T-helper 1 cell (primary cell): ENCODE measurements around the gene BABAM2.
"Not testable (repeated sequence)": the region's sequence is repeated elsewhere in the genome, so short reads cannot be mapped to it uniquely, and the experiment has no call there.

ENCODE experiments used
- DNase-seq, 5 donors: peaks; one replicate each; pipeline ENCODE4 v3.0.0-alpha.2; 2012 to 2020

Gene BABAM2

DNA sequence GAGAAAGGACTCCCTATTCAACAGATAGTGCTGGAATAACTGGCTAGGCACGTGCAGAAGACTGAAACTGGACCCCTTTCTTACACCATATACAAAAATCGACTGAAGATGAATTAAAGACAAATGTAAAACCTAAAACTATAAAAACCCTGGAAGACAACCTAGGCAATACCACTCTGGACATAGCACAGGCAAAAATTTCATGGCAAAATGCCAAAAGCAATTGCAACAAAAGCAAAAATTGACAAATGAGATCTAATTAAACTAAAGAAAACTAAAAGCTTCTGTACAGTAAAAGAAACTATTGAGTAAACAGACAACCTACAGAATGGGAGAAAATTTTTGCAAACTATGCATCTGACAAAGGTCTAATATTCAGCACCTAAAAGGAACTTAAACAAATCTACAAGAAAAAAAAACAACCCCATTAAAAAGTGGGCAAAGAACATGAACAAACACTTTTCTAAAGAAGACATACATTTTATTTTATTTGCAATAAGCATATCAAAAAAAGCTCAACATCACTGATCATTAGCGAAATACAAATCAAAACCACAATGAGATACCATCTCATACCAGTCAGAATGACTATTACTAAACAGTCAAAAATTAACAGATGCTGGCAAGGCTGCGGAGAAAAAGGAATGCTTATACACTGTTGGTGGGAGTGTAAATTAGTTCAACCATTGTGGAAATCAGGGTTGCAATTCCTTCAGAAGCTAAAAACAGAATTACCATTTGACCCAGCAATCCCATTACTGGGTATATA, 8.5 kb upstream of the BABAM2 start:
- DNase-seq = not testable (repeated sequence)

DNA sequence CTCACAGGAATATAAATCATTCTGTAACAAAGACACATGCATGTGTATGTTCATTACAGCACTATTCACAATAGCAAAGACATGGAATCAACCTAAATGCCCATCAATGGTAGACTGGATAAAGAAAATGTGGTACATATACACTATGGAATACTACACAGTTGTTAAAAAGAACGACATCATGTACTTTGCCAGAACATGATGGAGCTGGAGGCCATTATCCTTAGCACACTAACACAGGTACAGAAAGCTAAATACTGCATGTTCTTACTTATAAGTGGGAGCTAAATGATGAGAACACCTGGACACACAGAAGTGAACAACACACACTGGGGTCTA, 8.0 kb upstream of the BABAM2 start:
- not testable (repeated sequence) for DNase-seq

DNA sequence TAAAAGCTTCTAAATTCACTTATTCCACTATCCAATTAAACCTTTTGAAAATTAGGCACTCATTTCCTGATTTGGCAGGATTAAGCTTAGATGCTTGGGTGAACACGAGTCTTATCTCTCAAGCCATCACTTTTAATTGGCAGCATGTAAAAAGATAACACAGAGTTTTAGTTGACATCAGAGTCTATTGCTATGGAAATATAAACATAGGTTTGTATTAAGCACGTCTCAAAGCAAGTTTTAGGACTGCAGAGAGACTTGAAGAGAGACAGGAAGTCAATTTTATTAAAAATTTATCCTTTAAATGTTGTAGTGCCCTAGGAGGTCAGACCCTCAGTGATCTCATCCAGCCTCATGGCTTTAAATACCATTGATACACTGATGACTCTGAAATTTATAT, 5.9 kb upstream of the BABAM2 start:
- DNase-seq = no peak

DNA sequence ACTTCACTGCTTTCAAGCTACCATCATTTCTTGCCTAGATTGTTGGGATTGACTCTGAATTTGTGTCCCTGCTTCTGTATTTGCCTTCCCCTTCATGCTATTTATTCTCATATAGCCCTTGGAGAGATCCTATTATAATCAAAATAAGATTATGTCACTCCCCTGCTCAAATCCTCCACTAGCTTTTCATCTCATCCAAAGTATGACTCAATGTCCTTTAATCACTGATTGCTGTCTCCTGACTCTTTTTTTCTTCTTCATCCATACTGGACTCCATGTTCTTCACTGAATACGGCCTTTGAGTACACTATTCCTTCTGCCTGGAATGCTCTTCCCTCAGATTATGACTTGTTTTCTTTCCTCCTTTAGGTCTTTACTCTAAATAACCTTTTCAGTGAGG, 5.3 kb upstream of the BABAM2 start:
- DNase-seq = no peak

DNA sequence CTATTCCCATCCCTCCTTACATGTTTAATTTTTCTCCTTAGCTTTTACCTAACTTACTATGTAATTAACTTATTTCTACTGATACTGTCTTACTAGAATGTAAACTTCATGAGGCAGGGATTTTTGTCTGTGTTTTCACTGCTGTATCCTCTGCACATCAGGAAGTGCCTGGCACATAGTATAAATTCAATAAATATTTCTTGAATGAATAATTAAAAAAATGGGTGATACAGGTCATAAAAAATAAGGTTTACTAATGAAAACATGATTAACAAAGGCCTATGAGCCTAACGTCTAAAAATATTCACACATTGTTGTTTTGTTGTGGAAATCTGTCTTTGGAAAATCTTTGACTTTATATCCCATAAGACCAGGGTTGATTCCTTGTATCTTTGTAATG, 4.9 kb upstream of the BABAM2 start:
- DNase-seq = no peak

DNA sequence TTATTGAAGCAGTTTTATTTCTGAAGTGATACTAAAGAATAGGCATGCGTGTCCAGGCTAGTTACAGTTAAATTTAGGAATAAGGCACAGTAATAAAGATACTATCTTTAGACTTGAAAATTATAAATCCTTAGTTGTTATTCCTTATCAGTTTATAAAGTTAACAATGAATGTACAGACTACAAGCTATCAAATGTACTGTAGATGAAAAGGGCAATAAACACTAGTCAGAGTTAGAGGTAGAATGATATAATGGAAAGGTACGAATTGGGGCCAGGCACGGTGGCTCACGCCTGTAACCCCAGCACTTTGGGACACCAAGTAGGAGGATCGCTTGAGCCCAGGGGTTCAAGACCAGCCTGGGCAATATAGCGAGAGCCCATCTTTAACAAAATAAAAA, 4.2 kb upstream of the BABAM2 start:
- no peak for DNase-seq

DNA sequence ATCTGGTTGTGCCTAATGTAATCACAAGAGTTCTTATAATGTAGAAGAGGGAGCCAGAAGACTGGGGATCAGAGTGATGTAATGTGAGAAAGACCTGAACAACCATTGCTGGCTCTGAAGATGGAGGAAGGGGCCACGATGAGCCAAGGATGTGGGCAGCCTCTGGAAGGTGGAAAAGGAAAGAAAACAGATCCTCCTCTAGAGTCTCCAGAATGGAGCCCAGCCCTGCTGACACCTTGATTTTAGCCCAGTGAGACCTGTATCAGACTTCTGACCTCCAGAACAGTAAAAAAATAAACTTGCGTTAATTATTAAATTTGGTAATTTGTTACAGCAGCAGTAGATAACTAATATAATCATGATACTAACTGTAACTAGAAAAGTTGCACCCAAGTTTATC, 3.4 kb upstream of the BABAM2 start:
- DNase-seq = no peak

DNA sequence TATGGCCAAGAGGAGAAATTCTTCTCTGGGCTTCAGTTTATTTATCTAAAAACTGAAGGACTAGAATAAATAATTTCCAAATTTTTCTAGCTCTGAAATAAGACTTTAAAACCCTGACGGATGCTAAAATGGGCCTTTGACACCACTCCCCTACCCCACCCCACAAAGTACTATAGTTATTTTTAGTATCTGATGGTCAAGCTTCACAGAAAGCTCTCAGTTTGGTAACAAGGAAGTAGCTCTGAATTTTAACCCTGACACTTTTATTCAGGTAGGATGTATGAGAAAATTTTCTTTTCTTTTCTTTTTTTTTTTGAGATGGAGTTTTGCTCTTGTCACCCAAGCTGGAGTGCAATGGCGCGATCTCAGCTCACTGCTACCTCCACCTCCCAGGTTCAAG, 2.7 kb upstream of the BABAM2 start:
- no peak for DNase-seq

DNA sequence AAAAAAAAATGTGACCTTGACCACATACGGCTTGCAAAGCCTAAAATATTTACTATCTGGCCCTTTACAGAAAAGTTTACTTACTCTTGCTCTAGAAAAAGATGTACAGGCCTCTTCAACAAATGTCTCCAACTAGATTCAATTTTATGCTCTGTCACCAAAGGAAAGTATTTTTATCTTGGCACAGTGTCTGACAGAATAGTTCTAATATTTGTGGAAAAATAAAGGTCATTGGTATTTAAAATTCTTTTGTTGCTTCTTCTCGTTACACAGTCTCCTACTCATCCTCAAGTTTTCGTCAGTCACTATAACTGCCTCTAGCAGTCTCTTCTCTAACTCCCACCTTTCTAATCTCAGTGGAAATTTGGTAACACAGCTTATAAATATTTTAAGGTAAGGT, 1.7 kb upstream of the BABAM2 start:
- no peak for DNase-seq

DNA sequence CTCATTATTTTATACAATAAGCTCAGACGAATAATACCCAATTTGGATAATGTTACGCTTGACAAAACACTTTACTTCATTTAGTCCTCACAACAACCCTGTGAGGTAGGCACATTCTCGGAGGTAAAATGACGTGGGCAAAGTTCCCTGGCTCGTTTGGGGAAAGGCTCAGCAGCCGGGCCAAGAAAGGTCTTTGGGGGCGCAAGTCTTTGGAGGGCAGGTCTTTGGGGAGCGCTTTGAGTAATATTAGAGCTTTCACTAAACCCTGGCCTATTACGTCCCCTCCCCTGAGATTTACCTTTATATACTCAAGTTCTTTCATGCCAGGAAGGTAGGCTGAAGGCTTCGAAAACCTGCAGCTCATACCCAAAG, 769 bp upstream of the BABAM2 start:
- no peak for DNase-seq

DNA sequence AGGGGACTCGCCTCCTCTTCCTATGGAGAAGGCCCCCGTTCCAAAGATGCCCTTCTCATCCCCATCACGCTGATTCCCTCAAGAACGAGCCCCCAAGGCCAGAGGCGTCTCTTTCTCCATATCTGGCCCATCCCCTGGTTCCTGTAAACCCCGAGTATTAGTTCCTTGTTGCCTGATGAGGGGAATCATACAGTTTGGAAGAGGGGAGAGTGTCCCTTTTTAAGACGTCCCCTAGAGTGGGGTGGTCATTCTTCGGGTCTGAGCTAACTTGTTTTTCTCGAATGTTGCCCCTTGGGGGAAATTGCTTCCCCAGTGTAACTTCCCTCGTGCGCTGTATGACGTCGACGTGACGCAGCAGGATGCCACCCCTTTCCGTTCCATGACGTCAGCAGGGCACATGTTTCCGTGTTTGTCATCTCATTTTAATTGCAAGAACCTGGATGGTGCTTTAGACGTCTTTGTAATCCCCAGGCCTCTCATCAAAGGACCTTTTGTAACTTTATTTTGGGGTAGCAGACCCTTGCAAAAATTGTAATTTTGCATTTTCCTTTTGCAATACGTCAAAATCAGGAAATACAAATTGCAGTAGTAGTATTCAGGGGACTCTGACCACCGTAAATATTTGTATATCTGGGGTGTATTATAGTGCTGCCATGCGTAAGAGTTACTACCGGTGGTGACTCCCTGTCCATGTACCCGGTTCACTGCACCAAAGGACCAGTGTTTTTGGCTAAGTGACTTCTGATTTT, 569 bp downstream of the BABAM2 start:
- peak; percentile 73 to 92 (median 89) for DNase-seq

DNA sequence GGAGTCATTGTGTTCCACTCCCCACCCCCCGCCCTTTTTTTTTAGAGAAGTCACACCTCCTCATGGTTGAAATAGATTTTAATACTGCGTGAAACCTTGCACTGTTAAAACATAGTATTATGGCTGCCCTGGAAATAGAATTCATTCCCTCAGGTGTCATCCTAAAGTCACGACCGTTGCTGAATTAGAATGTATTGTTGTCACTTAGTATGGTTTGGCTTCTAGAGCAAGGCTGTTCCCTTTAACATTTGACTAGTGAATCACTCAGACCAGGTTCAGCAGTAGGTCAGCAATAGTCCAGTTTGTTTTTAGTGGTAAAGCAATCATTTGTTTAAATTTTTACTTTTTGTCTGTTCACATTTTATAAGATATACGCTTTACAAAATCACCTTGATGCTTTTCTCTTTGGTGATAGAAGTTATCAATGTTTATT, 1.2 kb downstream of the BABAM2 start:
- DNase-seq = no peak

DNA sequence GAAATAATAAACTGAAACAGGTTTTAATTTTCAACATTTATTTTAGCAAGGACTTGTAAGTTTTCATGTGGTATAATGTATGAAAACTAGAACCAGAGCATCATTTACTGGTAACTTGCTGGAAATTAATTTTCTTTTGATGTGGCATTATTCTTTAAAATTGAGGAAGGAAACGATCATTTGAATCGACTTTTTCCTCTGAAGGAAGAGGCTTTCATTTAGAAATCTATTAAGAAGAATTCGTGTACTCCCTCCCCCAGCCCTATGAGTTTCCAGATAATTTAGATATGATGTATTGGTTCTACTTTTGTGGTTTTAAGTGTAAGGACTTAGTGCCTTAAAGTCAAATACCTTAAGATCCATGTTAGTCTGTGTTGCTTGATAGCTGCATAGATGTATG, 2.5 kb downstream of the BABAM2 start:
- no peak for DNase-seq

DNA sequence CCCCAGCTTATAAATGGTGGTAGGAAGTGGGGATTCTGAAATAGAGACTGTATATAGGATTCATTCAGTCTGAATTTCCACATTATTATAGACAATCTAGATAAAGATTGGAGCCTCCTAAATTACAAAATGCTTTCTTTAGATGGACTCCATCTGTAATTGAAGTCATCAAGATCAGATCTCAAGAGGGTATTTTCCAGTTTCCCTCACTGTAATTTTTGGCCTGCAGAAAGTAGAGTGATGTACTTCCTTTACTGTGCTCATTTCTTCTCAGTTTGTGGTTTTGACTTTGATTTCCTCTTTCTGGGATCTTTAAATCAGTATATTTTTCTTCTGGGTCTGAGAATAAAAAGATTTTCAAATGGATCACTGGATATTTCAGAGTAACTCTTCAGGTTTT, 7.2 kb downstream of the BABAM2 start:
- DNase-seq = peak in 1 of 5 donors; percentile 21

DNA sequence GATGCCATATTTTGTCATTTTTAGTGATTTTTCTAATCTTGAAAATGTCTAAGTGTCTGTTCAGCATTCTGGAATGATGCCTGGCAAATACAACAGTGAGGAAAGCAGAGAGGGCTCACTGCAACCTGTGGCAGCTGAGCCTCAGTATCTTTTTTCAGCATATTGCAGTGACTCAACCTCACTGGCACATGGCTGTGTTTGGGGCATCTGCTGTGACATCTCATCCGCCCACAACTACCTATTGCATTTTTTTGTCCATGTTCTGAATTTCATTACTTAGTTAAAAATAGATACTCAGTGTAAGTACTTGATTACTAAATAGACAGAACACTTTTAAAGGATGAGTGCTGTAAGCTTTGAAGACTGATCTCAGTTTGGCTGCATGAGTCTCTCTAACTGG, 10.7 kb downstream of the BABAM2 start:
- DNase-seq = peak in 1 of 5 donors; percentile 37

DNA sequence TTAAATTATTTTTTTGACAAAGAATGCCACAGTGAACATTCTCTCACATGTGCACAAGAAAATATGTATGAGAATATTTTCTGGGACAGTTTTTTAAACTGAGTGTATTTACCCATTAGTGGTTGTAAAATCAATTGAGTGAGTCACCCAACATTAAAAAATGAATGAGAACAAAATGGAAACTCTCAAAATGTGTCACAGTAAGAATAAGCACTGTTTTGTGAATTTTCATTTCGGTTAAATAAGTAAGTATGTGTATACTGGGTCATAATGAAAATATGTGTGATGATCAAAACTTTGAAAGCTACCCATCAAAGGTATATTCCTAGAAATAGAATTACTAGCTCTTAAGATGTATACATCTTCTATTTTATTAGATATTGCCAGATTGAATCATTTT, 11.6 kb downstream of the BABAM2 start:
- DNase-seq = peak in 1 of 5 donors; percentile 44

DNA sequence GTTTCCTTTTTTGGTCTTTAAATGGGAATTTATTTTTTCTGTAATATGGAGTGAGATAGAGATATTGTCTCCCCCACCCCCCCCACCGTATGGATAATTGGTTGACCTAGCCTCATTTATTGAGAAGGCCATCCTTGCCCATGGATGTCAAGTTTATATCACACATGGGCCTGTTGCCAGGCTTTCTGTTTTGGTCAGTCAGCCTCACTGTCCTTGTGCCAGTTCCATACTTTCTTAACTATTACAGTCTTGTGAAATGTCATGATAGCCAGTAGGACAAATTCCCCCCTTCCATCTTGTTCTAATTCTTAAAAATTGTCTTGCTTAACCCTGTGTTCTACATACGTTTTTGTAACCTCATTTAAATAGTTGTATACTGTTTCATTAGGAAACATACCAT, 12.5 kb downstream of the BABAM2 start:
- no peak for DNase-seq

DNA sequence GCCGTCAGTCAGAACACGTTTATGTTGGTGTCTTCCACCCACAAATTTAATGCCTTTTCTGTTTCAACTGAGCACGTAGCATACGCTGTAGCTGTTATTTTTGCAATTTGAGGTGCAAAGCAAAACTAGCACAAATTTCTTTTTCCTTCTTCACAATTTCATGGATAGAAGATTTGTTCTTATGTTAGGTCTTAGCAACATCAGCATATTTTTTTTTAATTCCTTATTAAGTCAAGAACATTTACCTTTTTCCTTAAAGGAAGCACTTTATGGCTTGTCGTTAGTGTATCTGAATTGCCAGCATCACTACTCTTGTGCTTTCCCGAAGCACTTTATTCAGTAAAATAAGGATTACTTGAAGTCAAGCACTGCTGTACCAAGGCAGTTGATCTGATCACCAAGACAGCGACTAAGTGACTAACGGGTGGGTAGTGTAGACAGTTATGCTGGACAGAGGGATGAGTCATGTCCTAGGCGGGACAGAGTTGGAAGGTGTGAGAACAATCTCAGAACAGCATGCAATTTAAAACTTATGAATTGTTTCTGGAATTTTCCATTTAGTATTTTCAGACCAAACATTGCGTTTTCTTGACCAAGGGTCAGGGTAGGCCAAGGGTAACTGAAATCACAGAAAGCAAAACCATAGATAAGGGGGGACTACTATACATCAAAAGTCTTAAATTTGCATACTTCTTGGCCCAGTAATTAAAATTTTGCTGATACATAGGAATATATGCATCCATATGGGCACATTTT, 13.3 kb downstream of the BABAM2 start:
- no peak for DNase-seq

DNA sequence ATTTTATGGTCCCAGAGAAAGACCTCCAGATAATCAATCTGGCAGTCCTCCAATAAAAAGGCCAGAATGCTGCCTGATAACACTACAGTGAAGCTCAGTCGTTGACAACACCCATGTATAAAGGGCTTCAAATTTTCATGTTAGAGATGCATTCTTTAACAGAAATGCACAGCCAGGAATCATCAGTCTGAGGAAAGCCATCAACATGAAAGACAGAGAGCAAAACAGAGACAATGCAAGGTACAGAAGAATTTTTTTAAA, 13.8 kb downstream of the BABAM2 start:
- no peak for DNase-seq

DNA sequence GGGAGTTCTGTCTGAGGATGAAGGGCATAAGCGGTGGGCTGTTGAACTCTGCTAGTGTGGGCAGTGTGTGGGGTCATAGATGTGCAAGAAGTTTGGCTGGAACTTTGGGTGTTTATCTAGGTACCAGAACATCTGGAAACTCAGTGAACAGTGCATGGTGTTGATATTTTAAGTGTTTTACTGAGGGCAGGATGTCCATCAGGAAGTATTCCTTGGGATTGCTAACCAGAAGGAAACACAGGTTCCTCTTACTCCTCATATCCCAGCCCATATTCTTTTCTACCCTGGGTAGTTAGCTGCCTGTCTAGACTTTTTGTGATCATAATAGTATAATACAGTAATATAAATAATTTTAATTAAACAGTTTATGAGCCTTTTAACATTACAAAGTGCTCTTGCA, 15.5 kb downstream of the BABAM2 start:
- no peak for DNase-seq

DNA sequence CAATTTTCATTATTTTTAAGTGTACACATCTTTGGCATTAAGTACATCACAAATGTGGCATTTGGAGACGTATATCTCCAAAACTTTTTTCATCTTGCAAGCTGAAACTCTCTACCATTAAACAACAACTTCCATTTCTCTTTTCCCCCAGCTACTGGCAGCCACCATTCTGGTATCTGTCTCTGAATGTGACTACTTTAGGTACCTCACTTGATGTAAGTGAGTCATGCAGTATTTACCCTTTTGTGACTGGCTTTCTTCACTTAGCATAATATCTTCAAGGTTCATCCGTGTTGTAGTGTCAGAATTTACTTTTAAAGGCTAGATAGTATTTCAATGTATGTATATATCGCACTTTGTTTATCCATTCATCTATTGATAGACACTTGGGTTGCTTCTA, 17.0 kb downstream of the BABAM2 start:
- DNase-seq = no peak

DNA sequence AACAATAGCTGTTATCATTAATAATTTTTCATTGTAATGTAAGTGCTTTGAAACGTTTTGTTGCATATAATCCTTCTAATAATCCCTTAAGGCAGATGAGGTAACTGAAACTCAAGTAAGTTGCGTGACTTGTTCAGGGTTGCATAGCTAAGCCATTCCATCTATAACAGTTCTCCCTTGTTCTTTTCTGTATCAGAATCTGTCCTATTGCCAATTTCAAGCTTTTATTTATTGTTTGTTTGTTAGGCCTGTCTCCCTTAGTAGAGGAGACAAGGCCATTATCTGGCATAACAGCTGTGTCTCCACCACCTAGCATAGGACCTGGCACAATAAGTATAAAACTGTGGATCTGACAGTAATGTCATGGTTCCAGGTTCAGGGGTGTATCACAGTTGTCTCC, 19.4 kb downstream of the BABAM2 start:
- no peak for DNase-seq

DNA sequence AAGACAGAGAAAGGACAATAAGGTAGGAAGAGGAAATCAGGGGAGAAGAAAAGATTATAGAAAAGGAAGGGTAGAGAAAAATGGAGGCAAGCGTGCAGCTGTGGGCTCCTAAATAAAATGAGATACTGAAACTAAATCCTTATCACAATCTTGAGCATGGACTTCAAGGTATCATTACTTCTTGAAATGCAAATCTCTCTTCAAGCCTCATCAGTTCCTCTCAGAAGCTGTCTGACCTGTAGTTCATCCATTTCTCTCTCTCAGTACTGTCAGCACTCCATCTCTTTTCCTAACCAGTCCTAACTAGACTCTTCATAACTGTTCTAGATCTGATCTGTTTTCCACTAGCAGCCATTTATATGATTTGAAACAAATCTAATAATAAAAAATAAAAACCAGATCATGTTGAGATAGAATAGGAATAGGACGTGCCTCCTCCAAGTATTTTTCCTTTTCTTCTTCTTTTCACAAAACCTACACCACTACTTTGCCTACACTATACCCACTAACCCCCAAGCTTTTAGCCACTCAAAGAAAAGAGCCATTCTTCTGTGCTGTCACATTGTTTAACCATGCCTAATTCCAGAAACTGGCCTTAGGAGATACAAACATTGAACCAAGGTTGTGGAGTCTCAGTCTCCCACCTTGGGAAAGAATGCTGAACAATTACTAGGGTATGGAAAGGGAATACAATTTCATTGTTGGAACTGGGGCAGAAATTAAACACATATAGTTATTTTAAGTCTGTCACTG, 21.1 kb downstream of the BABAM2 start:
- DNase-seq = no peak
